Endothelial cell of hepatic sinusoid (primary cell): ENCODE results near the gene CD22.

Experiments
- in situ Hi-C: cut with HindIII; loops from 2 replicates; pipeline ENCODE4 v1.10.0; 2017; ENCODE audit warnings: low sequenced_read_pairs

CD22 gene

DNA sequence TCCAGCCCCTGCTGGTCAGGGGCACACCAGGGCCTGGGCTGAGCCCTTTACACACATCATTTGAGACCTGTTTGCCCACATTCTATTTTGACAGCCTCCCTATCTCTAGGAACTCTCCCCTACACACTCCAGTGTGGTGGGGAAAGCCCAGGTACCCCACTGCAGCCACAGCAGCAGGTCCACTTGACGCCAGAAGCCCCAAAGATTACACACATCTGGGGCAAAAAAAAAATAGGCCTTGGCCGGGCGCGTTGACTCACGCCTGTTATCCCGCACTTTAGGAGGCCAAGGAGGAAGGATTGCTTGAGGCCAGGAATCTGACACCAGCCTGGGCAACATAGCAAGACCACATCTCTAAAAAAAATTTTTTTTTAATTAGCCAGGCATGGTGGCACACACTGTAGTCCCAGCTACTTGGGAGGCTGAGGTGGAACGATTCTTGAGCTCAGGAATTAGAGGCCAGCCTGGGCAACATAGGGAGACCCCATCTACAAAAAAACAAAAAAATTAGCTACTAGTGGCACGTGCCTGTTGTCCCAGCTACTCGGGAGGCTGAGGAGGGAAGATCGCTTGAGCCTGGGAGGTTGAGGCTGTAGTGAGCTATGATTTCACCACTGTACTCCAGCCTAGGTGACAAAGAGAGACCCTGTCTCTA is 18.0 kb upstream of the CD22 start:
- in situ Hi-C loops, result no loop called here

DNA sequence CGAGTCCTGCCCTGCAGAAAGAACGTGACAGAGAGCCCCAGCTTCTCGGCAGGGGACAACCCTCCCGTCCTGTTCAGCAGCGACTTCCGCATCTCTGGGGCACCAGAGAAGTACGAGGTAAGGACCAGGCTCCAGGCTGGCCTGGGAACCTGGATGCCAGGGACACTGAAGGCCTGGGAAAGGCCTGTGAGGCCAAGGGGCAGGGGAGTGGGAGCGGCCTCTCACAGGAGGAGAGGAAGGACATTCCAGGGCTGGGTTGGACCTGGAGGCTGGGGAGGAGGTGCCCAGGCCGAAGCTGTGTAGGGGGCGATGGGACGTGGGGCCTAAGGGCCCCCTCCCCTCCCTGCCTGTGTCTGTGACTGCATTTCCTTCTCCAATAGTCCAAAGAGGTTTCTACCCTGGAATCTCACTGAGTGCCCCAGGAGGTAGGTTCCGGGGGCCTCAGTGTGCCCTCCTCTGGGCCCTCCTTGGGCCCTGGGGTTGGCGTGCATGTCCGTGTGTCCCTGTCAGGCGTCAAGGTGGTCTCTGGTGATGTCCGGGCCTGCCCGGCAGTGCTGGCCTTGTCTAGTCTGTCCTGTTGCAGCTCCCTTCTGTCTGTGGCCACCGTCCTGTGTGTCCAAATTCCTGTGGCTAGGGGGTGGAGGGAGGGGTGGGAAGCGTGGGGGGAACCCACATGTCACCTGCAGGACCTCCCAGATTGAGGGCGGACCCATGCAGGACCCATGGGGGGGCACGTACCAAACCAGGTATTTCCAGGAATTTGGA is 16.9 kb upstream of the CD22 start:
- in situ Hi-C loops, result no loop called here

DNA sequence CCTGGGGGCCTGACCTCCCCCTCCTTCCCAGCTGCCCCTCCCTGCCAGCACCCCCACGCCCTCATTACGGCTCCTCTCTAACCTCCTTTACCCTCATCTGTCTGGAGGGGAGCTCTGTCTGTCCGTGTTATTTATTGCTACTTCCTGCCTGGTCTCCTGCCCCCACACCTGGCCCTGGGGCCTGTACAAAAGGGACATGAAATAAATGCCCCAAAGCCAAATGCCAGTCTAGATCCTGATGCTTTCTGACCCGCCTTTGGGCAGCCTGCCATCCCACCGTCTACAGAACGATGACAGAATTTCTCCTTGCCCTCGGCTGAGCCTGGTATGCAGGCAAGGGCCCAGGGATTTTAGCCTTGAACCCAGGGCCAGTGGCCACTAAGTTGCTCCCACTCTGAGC is 15.4 kb upstream of the CD22 start:
- in situ Hi-C loops, result no loop called here

DNA sequence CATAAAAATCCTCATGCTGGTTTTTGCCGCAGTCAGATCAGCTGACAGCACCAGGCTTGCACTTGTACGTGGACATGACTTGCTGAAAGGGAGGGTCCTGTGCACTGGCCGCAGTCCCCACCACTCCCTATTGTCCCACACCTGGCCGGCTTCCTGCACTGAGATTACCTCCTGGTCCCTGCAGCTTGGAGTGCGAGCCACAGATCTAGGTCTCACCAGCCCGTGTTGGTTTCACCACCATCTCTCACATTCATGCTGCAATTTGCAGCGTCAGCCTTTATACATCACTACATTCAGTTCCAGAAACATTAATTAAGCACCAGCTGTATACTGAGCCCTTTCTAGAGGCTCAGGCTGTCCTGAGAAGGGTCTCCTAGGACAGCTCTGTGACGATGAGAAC is 15.0 kb upstream of the CD22 start:
- in situ Hi-C loops, result no loop called here

DNA sequence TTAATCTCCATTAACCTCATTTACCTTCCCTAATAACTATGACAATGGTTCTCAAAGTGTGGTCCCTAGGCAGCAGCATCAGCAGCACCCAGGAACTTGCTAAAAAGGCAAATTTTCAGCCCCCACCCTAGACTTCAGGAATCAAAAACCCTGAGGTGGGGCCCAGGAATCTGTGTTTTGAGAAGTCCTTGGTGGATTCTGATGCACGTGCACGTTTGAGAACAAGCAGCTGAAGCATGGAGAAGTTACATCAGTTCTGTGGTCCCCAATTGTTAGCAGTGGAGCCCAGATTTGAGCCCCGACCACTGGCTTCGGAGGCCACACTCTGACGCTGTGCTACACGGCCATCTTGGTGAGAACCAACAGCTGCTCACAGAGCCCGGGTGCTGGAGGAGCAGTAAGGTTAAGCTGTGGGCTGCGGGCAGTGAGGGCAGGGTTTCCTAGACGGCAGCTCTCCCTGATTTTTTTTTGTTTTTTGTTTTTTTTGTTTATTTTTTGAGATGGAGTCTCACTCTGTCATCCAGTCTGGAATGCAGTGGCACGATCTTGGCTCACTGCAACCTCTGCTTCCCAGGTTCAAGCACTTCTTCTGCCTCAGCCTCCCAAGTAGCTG is 14.0 kb upstream of the CD22 start:
- in situ Hi-C loops, result no loop called here

DNA sequence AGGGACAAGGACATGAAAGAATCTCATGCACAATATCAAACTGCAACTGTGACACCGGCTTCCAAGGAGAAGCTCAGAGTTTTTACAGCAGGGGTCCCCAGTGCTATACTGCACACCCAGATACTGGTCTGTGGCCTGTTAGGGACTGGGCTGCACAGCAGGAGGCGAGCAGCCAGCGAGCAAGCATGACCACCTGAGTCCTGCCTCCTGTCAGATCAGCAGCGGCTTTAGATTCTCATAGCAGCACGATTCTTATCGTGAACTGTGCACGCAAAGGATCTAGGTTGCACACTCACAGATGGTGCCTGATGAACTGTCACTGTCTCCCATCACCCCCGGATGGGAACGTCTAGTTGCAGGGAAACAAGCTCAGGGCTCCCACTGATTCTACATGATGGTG is 13.1 kb upstream of the CD22 start:
- in situ Hi-C loops, result no loop called here

DNA sequence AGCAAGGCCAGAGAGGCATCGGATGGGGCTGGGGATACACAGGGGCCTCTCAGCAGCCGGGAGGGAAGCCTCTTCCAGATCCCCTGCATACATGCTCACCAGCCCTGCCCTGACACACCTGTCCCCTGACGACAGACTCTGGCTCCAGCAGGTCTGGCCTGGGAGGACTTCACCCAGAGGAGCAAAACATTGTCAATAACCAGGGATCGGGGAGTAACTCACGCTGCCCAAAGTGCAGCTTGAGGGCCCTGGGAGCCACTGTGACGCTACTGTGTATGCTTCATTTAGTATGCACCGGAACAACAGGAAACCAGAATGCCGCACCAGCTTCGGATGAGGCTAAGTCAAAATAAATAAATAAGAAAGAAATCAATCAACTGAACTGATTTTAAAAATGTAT is 12.4 kb upstream of the CD22 start:
- in situ Hi-C loops, result no loop called here

DNA sequence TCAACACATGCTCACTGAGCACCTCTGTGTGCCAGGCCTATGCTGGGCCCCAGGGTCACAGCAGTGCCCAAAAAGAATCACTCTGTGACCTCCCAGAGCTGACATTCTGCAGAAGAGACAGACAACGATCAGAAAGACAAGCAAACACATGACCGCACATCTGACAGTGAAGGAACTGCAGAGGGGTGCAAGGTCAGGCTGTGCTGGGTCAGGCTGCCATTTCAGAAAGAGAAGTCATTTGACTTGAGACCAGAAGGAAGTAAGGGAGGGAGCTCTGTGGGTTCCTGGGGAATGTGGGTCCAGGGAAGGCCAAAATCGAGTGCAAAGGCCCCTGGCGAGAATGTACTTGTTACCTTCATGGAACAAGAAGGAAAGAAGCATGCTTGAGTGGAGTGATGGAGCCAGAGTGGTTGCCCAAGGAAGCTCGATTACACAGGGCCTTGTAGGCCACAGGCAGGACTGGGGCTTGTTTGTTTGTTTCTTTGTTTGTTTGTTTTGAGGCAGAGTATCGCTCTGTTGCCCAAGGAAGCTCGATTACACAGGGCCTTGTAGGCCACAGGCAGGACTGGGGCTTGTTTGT is 11.4 kb upstream of the CD22 start:
- in situ Hi-C loops, result no loop called here

DNA sequence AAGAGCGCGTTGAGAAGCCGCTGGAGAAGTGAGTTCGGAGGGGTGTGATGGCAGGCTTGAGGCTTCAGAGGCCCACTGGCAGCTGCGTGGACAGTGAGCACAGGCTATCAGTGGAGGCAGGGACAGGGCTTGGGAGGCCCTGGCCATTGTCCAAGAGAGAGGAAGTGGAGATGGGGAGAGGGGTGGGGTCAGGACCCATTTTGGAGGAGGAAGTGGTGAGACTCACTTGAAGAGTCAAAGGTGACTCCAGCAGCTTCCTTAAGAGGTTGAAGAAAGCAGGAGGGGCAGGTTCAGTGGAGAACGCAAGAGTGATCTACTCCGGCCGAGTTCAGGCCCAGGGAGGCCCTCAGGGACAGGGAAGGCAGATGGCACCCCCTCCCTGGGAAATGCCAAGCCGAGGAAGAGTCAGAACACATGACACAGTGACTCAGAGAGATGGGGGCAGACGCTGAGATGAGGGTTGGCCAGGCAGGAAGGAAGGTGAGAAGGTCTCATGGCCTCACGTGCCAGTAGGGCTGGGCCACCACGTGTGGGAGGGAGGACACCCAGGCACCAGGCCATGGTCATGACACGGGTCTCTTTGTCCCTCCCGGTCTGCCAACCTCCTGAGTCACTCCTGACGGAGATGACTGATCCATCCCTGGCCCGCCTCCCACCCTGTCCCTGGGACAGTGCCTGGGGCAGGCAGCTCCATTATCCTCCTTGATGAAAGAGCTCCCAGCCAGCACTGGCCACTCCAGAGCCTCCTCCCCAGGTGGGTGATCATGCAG is 10.1 kb upstream of the CD22 start:
- in situ Hi-C loops, result no loop called here

DNA sequence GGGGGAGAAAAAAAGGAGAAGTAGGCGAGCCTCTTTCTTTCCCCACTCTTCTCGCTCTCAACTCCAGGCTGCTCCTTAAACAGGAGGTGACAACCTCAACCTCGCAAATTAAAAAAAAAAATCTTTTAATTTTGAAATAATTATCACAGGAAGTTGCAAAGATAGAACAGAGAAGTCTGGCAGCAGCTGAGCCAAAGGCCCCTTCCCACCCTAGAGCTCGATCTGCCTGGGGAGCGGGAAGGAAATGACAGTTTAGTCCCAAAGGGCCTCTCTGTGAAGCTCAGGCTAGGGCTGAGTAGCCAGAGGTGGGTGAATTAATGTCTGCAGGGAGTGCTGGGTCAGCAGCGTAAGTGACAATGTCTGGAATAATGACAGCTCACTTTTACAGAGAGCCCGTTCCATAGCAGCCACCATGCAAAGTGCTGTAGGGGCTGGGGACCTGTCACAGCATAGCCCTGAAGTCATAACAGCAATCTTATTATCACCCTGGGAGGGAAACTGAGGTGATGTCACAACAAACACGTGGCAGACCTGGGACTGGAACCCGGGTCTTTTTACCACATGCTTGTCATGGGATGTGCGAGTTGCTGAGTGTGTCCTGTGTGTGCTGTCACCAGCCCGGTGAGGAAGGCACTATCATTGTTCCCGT is 8.8 kb upstream of the CD22 start:
- in situ Hi-C loops, result no loop called here

DNA sequence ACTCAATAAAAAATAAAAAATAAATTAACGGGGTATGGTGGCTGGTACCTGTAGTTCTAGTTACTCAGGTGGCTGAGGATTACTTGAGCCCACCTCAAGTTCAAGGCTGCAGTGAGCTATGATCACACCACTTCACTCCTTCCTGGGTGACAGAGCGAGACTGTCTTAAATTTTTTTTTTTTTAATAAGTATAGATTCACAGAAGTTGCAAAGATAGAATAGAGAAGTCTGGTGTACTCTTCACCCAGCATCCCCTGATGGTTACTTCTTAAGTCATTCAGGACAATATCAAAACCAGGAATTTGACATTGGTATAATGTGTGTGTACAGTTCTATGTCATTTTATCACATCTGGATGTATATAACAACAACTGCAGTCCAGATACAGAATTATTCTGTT is 7.7 kb upstream of the CD22 start:
- in situ Hi-C loops, result no loop called here

DNA sequence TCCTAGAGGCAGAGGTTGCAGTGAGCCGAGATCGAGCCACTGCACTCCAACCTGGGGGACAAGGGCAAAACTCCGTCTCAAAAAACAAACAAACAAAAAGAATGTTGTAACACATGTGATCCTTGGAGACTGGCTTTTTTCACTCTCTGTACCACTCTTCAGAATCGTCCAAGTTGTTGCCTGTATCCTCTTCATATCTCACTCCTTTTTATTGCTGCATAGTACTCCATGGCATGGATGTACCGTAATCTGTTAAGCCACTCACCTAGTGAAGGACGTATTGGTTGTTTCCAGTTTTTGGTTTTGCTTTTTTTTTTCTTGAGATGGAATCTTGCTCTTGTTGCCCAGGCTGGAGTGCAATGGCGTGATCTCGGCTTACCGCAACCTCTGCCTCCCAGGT is 7.0 kb upstream of the CD22 start:
- in situ Hi-C loops, result no loop called here

DNA sequence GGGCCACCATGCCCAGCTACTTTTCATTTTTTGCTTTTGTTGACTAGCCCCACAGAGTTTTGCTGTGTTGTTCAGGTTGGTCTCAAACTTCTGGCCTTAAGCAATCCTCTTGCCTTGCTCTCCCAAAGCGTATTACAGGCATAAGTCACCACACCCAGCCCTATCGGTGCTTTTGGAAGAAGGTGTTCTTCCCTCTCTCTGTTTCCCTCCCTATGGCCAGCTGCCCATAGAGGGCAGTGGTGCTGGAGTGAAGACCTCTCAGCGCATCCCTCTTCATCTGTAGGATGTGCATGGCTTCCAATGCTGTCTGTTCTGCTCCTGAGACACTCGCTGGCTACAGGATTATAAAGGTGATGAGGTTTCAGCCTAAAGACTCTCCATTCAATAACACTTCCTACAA is 1.3 kb upstream of the CD22 start:
- in situ Hi-C loops, result no loop called here

DNA sequence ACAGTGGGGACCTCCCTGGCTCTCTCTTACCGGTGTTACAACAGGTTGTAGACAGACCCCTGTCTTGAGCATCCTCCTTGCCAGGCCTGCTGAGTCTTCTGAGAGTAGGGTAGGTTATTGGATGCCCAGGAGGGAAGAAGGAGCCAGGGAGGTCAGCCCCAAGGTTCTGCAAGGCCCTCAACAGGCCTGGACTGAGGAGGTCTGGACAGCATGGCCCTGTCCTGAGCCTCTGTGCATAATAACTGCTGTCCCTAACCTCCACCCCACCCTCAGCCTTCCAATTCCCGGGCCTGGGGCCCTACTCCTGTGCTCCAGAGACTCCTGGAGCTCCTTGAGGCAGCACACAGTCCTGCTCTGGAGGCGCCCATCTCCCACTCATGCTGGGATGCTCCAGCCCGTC is 336 bp downstream of the CD22 start:
- in situ Hi-C loops, result no loop called here

DNA sequence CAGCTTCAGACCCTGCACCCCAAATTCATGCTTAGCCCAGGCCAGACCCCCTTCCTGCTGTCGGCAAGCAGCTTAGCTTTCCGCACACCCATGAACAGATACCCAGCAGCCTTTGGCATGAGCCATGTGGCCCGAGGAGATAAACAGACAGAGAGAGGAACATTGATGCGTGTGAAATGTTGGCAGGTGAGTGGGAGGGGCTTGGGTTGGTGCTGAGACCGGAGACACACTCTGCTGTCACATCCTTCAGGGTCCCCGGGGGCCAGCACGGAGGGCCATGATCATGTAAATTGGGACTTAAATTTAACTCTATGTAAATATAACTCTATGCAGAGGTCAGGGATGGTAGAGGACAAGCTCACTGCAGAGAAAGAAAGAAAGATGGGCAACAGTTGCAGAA is 1.5 kb downstream of the CD22 start:
- in situ Hi-C loops, result no loop called here

DNA sequence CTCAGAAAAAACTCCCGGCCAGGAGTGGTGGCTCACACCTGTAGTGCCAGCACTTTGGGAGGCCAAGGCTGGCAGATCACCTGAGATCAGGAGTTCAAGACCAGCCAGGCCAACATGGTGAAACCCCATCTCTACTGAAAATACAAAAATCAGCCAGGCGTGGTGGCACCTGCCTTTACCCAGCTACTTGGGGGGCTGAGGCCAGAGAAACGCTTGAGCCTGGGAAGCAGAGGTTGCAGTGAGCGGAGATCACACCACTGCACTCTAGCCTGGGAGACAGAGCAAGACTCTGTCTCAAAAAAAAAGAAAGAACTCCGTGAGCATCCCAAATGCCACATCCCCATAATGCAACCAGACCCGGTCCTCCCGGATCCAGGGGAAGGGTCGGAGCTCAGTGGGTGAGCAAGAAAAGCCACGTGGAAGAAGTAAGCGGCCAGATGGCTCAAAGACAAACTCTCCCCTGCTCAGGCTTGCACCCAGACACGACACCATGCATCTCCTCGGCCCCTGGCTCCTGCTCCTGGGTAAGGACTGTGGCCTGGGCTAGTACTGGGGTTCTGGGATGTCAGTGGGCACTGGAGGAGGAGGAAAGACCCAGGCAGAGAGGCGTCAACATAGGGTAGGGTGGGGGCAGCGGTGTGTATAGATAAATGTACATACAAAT is 2.7 kb downstream of the CD22 start:
- in situ Hi-C loops, result no loop called here

DNA sequence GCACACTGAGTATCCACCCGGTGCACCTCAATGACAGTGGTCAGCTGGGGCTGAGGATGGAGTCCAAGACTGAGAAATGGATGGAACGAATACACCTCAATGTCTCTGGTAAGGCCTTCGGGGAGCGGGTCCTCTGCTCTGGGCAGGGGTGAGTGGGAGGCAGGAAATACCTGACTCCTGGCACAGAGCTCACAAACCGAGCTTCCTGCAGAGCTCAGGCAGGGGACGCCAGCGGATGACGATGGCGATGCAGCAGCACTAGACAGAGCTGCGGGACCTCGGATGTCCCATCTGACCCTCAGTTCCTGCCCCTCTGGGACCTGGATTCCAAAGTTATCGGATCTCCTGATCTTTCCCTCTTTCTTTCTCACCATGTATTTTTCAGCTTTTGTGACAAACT is 3.8 kb downstream of the CD22 start:
- in situ Hi-C loops, result no loop called here

DNA sequence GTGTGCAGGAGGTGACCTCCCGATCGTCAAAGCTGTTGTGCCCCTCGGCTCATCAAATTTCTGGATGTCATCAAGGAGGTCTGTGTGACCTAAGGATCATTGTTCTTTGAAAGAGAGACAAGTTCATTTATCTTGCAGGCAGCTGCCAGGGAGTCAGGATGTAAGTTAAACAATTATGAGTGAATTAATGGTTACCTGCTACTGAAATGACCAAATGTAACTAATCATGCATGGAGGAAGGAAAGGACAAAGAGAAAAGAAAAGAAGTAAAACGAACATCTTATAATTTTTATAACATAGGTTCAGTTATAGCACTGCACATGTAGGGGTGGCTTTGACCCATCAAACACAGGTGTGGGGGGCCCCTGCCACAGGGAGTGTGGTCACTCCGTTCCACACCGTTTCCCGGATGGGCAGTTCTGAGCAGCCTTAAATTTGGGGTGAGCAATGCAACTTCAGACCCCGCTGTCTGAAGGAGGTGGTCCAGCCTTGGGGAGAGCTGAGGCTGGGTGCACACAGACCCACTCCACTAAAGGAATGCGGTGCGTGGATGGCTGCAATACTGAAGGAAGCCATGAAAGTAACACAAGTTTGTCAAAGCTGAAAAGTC is 5.3 kb downstream of the CD22 start:
- in situ Hi-C loops, result no loop called here

DNA sequence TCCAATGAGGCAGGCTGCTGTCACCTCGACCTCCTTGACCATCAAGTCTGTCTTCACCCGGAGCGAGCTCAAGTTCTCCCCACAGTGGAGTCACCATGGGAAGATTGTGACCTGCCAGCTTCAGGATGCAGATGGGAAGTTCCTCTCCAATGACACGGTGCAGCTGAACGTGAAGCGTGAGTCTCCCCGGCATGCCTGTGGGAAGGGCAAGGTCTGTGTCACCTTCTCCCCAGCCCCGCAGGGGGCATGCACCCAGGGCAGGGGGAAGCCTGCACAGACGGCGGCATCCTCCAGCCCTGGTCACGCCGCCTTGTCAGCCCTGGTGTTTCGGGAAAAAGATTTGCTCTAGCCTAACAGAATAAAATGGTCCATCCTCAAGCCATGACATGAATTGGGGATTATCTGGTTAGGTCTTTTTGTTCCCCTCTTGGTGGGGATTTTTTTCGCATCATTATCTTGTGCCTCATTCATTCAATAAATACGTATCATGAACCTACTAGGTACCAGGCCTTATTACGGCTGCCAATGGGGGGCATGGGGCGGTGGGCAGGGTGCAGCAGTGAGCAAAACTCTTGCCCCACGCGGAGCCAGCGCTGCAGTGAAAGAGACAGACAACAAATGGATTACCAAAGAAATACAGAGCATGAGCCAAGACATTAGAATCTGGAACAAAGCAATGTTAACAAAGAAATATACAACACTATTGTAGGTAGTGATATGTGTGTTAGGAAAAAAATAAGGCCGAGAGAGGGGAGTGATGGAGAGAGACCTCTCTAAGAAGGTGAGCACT is 7.4 kb downstream of the CD22 start:
- in situ Hi-C loops, result no loop called here
